Heart right ventricle (tissue), 16 donors: ENCODE results near the gene ERF. TPM values are rescaled to one million over a fixed set of nuclear protein-coding genes. Genes with fewer than 3 reads are reported as not detected.

Source experiments
- ATAC-seq, 8 donors: fragments of 200-7000 bp; cut with Tn5 transposase; one replicate each; pipeline ENCODE4 v1.9.1; 2020; ENCODE audit warnings: mild to moderate bottlenecking in 8 of 8, moderate library complexity in 8 of 8, moderate number of reproducible peaks in 1 of 8
- DNase-seq, 2 donors: peaks; one replicate each; pipeline ENCODE4 v3.0.0-alpha.2; 2020
- H3K27ac ChIP-seq, 10 donors: fragments of 200-600 bp; sonication (generic) in 2 of 10; one replicate each; pipeline versions ENCODE4 v1.5.0 to v1.8.0; 2020 to 2022; ENCODE audit warnings: mild to moderate bottlenecking in 3 of 10
- H3K27me3 ChIP-seq, 7 donors: fragments of 200-600 bp; one replicate each; pipeline ENCODE4 v1.8.0; 2021 to 2022; ENCODE audit warnings: mild to moderate bottlenecking in 2 of 7
- H3K36me3 ChIP-seq, 9 donors: fragments of 200-600 bp; sonication (generic) in 1 of 9; one replicate each; pipeline versions ENCODE4 v1.5.0 to v1.8.0; 2020 to 2022; ENCODE audit warnings: mild to moderate bottlenecking in 2 of 9
- H3K4me1 ChIP-seq, 9 donors: fragments of 200-600 bp; sonication (generic) in 1 of 9; one replicate each; pipeline versions ENCODE4 v1.5.0 to v1.8.0; 2020 to 2022; ENCODE audit warnings: mild to moderate bottlenecking in 4 of 9
- H3K4me3 ChIP-seq, 10 donors: fragments of 200-600 bp; sonication (generic) in 2 of 10; one replicate each; pipeline versions ENCODE4 v1.5.0 to v1.8.0; 2020 to 2022; ENCODE audit warnings: mild to moderate bottlenecking in 7 of 10, moderate library complexity in 2 of 10
- H3K9me3 ChIP-seq, 11 donors: fragments of 200-600 bp in 10 of 11; sonication (generic) in 2 of 11; one replicate each; pipeline versions ENCODE4 v1.5.0 to v1.8.0; 2013 to 2022; ENCODE audit warnings: mild to moderate bottlenecking in 2 of 11, control low read depth in 1 of 11, moderate library complexity in 1 of 11
- WGBS, 2 donors: extraction: QIAGEN DNeasy Blood & Tissue Kit; methylation state at CpG; one replicate each; pipeline ENCODE4 v1.1.7; 2013; ENCODE audit warnings: inconsistent platforms in 1 of 2; 5-methylcytosine and 5-hydroxymethylcytosine counted together
- intact Hi-C, 10 donors: fragments of 100-400 bp; cut with DNase I; formaldehyde crosslinking; loops; one replicate each; pipeline versions ENCODE4 v1.11.1 to v1.14.2; 2022
- polyA plus RNA-seq, 2 donors: library from polyadenylated mRNA; stranded (reverse); fragments of 200-250 nt; gene quantifications; one replicate each; pipeline ENCODE4 v1.2.3, GENCODE V29; 2013
- total RNA-seq, 10 donors: library from RNA; stranded (reverse); fragmentation: NEBNext Ultra II Directional in 3 of 10; extraction: Animal tissue kit (Norgen Biotek cat#: 25700) in 3 of 10; gene quantifications; one replicate each; pipeline versions ENCODE4 v1.2.1 to v1.2.4, GENCODE V29; 2021 to 2023
- TF ChIP-seq, protein P1 (sequence below), 9 donors: fragments of 200-600 bp; sonication (generic) in 2 of 9; IDR thresholded peaks; one replicate each; pipeline versions ENCODE4 v1.5.0 to v1.8.0; 2021 to 2022; ENCODE audit warnings: antibody characterized with exemption in 9 of 9, mild to moderate bottlenecking in 5 of 9, moderate library complexity in 1 of 9
- donor health status: Arrhythmogenic right ventricular cardiomyopathy.
- donor health status: ischemic (EF 13 %, LVEDD 7.1; RV severe dilation, severe dysfunction).
- donor health status: healthy with polysubstance abuse.
- donor health status: DM: no; HTN: yes; CAD: no.
- donor health status: DM: no; HTN: no; CAD: no.
- donor health status: ischemic (EF 25% LVEDD 6.9; RV normal size, moderate dysfunction).
- donor health status: ischemic (EF 25% LVEDD 5.7; RV mildly dilated, moderate dysfunction).
- donor health status: healthy.
- donor health status: DM: yes; HTN: yes; CAD: no.
- donor health status: Ischemic cardiomyopathy.
- donor health status: ischemic (EF 35%, LVEDD 5.7; RV mildly dilated, moderate dysfunction).
- donor health status: nonischemic (EF 11% LVEDD 7.7; RV severe dilation, severe dysfunction).
- donor health status: DM: yes; HTN: yes; CAD: no.
- donor health status: PGD.
- donor health status: ischemic (EF 29% LVEDD 5.4; RV normal size, mild dysfunction).
- donor health status: nonischemic (EF 23%, LVEDD 6.1; RV moderate dilation, normal function).

Gene ERF
- total and polyA plus RNA-seq, 12 donors: 29.8 to 49.0 (median 32.9) TPM

DNA sequence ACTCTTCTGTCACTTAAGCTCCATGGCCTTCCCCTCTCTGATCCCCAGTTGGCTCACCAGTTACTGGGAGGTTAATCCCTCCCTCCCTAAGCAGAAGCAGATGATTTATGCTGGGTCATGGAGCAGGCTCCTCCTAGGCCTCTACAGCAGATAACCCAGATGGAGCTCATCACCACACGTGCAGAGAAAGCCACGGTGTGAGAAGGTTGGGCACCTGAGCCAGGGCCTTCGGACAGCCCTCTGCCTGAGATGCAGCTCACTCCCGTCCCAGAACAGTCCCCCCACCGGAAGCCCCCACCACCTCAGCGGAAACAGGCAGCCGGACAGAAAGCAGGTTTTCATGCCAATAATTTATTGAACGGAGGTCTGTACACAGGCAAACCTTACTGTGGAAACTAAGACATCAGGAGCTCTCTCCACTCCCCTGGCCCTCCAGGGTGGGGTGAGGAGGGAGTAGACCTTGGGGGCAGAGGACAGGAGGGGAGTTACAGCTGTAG is 25.0 kb downstream of the ERF start:
- H3K36me3 ChIP-seq: peaks cover 0 to 100% (median 65%) of the 10 kb centered on the region in 9 donors
- no peaks in the 10 kb centered on the region for H3K9me3 ChIP-seq
- ATAC-seq: peak in 4 of 8 donors; percentile 13 to 37 (median 20)
- intact Hi-C loops: no loop called here
- H3K27me3 ChIP-seq: no peaks in the 10 kb centered on the region
- H3K27ac ChIP-seq: no peak overlapping the region
- no peak overlapping the region for H3K4me3 ChIP-seq
- 52 to 66% methylated on average over 8 of the region's 8 CpGs for WGBS, 2 donors
- peaks cover 0 to 7% (median 3%) of the 10 kb centered on the region in 9 donors for H3K4me1 ChIP-seq
- DNase-seq: no peak
- TF ChIP-seq, protein P1, sequence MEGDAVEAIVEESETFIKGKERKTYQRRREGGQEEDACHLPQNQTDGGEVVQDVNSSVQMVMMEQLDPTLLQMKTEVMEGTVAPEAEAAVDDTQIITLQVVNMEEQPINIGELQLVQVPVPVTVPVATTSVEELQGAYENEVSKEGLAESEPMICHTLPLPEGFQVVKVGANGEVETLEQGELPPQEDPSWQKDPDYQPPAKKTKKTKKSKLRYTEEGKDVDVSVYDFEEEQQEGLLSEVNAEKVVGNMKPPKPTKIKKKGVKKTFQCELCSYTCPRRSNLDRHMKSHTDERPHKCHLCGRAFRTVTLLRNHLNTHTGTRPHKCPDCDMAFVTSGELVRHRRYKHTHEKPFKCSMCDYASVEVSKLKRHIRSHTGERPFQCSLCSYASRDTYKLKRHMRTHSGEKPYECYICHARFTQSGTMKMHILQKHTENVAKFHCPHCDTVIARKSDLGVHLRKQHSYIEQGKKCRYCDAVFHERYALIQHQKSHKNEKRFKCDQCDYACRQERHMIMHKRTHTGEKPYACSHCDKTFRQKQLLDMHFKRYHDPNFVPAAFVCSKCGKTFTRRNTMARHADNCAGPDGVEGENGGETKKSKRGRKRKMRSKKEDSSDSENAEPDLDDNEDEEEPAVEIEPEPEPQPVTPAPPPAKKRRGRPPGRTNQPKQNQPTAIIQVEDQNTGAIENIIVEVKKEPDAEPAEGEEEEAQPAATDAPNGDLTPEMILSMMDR (IDR thresholded peaks at IDR 0.05): no peak

DNA sequence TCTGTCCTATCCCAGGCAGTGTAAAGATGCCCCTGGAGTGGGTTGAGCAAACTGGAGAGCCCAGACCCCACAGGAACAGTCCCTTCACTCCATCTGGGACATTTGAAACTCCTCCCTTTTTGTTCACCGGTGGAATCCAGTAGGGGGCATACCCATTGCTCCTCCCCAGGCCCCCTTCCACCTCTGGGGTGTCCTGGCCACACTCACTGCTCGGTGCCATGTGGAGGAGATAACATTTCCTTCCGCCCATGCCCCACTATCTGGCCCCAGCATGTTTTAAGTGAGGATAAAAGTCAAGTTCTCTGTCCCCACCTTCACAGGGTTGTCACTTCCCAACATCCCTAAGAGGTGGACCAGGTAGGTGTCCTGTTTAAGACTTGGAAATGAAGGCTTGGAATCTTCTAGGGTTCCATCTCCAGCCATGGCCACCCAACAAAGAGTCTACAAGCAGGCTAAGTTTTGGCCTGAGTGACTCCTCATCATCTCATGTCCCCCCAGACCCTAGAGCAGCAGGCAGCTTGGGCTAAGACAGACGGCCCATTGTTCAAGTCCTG is 25.6 kb downstream of the ERF start:
- ATAC-seq: no peak

DNA sequence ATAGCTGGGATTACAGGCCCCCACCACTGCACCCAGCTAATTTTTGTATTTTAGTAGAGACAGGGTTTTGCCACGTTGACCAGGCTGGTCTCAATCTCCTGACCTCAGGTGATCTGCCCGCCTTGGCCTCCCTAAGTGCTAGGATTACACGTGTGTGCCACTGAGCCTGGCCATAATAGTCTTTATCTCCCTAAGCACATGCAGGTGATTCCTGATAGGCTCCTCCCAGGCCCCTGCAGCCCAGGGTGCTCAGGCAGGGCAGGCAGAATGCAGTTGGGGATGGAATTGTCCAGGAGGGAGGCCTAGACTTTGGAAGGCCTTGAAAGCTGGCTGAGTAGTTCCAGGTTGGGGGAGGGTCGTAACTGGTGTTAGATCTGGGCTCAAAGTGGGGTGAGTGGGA is 26.3 kb downstream of the ERF start:
- no peak overlapping the region for H3K4me3 ChIP-seq
- intact Hi-C loops: no loop called here
- H3K27me3 ChIP-seq: no peaks in the 10 kb centered on the region
- ATAC-seq: no peak
- WGBS, 2 donors: 76 to 82% methylated on average over 4 of the region's 4 CpGs
- no peak for DNase-seq
- TF ChIP-seq, protein P1 (IDR thresholded peaks at IDR 0.05): no peak
- no peak overlapping the region for H3K27ac ChIP-seq
- H3K36me3 ChIP-seq: peaks cover 0 to 98% (median 62%) of the 10 kb centered on the region in 9 donors
- peaks cover 0 to 7% (median 3%) of the 10 kb centered on the region in 9 donors for H3K4me1 ChIP-seq
- no peaks in the 10 kb centered on the region for H3K9me3 ChIP-seq

More for the DNA sequence above, 25.6 kb downstream of the ERF start:
- H3K9me3 ChIP-seq: no peaks in the 10 kb centered on the region
- H3K27me3 ChIP-seq: no peaks in the 10 kb centered on the region
- intact Hi-C loops: no loop called here
- WGBS, 2 donors: 66 to 68% methylated on average over 4 of the region's 4 CpGs
- no peak for DNase-seq
- TF ChIP-seq, protein P1 (IDR thresholded peaks at IDR 0.05): no peak
- no peak overlapping the region for H3K4me3 ChIP-seq
- peaks cover 0 to 100% (median 64%) of the 10 kb centered on the region in 9 donors for H3K36me3 ChIP-seq
- H3K27ac ChIP-seq: no peak overlapping the region
- peaks cover 0 to 7% (median 3%) of the 10 kb centered on the region in 9 donors for H3K4me1 ChIP-seq

DNA sequence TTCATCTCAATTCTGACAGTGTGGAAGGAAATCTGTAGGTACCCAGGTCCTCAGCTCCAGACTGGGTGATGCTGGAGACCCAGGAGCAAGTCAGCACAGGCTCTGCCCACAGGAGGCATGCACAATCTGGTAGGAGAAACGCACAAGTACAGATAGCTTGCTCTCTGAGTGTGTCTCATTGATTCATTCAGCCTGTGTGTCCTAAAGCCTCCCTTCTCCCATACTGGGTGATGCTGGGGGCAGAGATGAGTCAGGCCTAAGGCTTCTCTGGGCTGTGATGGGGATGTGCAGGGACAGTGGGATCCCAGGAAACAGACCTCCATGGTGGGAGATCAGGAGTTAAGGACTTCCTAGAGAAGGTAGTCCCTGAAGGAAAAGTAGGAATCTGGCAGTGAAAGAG is 28.0 kb downstream of the ERF start:
- Histone ChIP-seq H3K4me3 (no peak overlapping the region), H3K36me3 (peaks cover 0 to 87% (median 45%) of the 10 kb centered on the region in 9 donors), H3K27ac (no peak overlapping the region), H3K9me3 (no peaks in the 10 kb centered on the region), H3K27me3 (no peaks in the 10 kb centered on the region), H3K4me1 (peaks cover 0 to 9% (median 5%) of the 10 kb centered on the region in 9 donors)
- 86 to 98% methylated on average over 1 of the region's 1 CpG for WGBS, 2 donors
- TF ChIP-seq, protein P1 (IDR thresholded peaks at IDR 0.05): no peak
- intact Hi-C loops: no loop called here
- DNase-seq: no peak
- ATAC-seq: no peak
